Omental fat pad (tissue), 4 donors: ENCODE data around the gene TMIE. TPM values are rescaled to one million over a fixed set of nuclear protein-coding genes. Genes with fewer than 3 reads are reported as not detected.

Source experiments
- ATAC-seq: fragments of 150-250 bp; one replicate; pipeline ENCODE4 v1.9.1; 2016; ENCODE audit warnings: mild to moderate bottlenecking, moderate library complexity; ENCODE audit not compliant: low FRiP score
- DNase-seq: peaks from one replicate; pipeline ENCODE4 v3.0.0-alpha.2; 2019; ENCODE audit warnings: low spot score
- CTCF ChIP-seq, 3 donors: fragments of 450-650 bp; IDR thresholded peaks; one replicate each; pipeline ENCODE4 v1.5.1; 2016 to 2017; ENCODE audit warnings: antibody characterized with exemption in 3 of 3, mild to moderate bottlenecking in 3 of 3, moderate library complexity in 2 of 3
- total RNA-seq, 4 donors: library from RNA; depleted of rRNA; stranded (reverse); fragments of >200 nt; gene quantifications; one replicate each; pipeline ENCODE4 v1.1.0, GENCODE V29; 2016

Gene TMIE
- total RNA-seq, 4 donors from 2014 or later, result 0.79 TPM; not detected in 3

GRCh38 chr3:46725621-46726314 is 24.6 kb downstream of the TMIE start:
- ATAC-seq (no peak), DNase-seq (no peak)
- no peak for TF ChIP-seq CTCF (IDR thresholded peaks at IDR 0.05)

GRCh38 chr3:46729038-46729437 is 27.8 kb downstream of the TMIE start:
- TF ChIP-seq CTCF (IDR thresholded peaks at IDR 0.05), result no peak
- DNase-seq (no peak), ATAC-seq (no peak)

- DNase-seq (no peak), ATAC-seq (no peak)
- TF ChIP-seq CTCF (IDR thresholded peaks at IDR 0.05), result no peak
Observed at GRCh38 chr3:46730819-46731218, 29.6 kb downstream of the TMIE start.

- no peak for ATAC-seq
- DNase-seq, result no peak
- TF ChIP-seq CTCF (IDR thresholded peaks at IDR 0.05), result no peak
Observed at GRCh38 chr3:46731795-46732194, 30.6 kb downstream of the TMIE start.

GRCh38 chr3:46733026-46733800 is 32.0 kb downstream of the TMIE start:
- DNase-seq (no peak), ATAC-seq (no peak)
- no peak for TF ChIP-seq CTCF (IDR thresholded peaks at IDR 0.05)

GRCh38 chr3:46734773-46735172 is 33.6 kb downstream of the TMIE start:
- ATAC-seq, result no peak
- no peak for TF ChIP-seq CTCF (IDR thresholded peaks at IDR 0.05)
- DNase-seq, result no peak
